Right atrium auricular region (tissue), 2 donors: Measurements from ENCODE around the gene TFCP2L1. TPM values are rescaled to one million over a fixed set of nuclear protein-coding genes. Genes with fewer than 3 reads are reported as not detected.
"Not testable (repeated sequence)": the region's sequence is repeated elsewhere in the genome, so short reads cannot be mapped to it uniquely, and the experiment has no call there.

Source experiments
- DNase-seq: peaks from one replicate; pipeline ENCODE4 v3.0.0-alpha.2; 2019; ENCODE audit warnings: low spot score
- H3K27ac ChIP-seq, 2 donors: fragments of 200-600 bp; sonication (generic); 1 replicate in 1 of 2; 2 replicates in 1 of 2; pipeline ENCODE4 v1.5.1; 2016 to 2019
- H3K27me3 ChIP-seq, 2 donors: fragments of 200-600 bp; sonication (generic); one replicate each; pipeline versions ENCODE4 v1.5.1 to v1.6.0; 2017 to 2019
- H3K36me3 ChIP-seq: fragments of 200-600 bp; sonication (generic); one replicate; pipeline ENCODE4 v1.5.1; 2016
- H3K4me1 ChIP-seq, 2 donors: fragments of 200-600 bp; sonication (generic); one replicate each; pipeline versions ENCODE4 v1.5.1 to v1.6.0; 2017 to 2019
- H3K4me3 ChIP-seq, 2 donors: fragments of 200-600 bp; sonication (generic); 1 replicate in 1 of 2; 2 replicates in 1 of 2; pipeline ENCODE4 v1.5.1; 2017 to 2019; ENCODE audit warnings: mild to moderate bottlenecking in 1 of 2, moderate library complexity in 1 of 2
- H3K9me3 ChIP-seq, 2 donors: fragments of 200-600 bp; sonication (generic); one replicate each; pipeline ENCODE4 v1.5.1; 2019
- total RNA-seq, 2 donors: library from RNA; depleted of rRNA; stranded (reverse); fragments of >200 nt; gene quantifications; one replicate each; pipeline ENCODE4 v1.1.0, GENCODE V29; 2016
- TF ChIP-seq, protein P1 (sequence below), 2 donors: fragments of 200-600 bp; sonication (generic); IDR thresholded peaks; one replicate each; pipeline ENCODE4 v1.5.1; 2019; ENCODE audit warnings: antibody characterized with exemption in 2 of 2

Gene TFCP2L1
- total RNA-seq, 2 donors from 2014 or later = 0.28 to 0.44 TPM

DNA sequence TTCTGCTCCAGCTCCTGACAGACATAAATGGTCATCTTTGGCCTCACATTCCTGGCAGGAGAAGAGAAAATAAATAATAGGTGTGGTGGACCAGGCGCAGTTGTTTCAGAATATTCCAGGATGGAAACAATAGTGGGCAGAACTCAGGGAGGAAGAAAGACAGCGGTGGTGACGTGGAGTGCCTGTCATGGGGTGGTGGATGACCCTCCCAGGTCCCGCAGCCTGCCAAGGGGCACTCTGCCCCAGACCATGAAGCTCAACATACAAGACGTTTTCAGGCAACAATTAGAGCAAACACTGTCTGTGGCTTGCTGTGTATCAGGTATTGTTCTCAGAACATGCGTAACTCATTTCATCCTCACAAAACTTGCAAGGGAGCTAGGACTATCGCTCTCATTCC, 50.9 kb downstream of the TFCP2L1 start:
- Histone ChIP-seq H3K4me3 (no peak overlapping the region), H3K9me3 (no peaks in the 10 kb centered on the region), H3K27ac (no peak overlapping the region), H3K4me1 (no peaks in the 10 kb centered on the region), H3K36me3 (no peaks in the 10 kb centered on the region), H3K27me3 (no peaks in the 10 kb centered on the region)
- TF ChIP-seq, protein P1, sequence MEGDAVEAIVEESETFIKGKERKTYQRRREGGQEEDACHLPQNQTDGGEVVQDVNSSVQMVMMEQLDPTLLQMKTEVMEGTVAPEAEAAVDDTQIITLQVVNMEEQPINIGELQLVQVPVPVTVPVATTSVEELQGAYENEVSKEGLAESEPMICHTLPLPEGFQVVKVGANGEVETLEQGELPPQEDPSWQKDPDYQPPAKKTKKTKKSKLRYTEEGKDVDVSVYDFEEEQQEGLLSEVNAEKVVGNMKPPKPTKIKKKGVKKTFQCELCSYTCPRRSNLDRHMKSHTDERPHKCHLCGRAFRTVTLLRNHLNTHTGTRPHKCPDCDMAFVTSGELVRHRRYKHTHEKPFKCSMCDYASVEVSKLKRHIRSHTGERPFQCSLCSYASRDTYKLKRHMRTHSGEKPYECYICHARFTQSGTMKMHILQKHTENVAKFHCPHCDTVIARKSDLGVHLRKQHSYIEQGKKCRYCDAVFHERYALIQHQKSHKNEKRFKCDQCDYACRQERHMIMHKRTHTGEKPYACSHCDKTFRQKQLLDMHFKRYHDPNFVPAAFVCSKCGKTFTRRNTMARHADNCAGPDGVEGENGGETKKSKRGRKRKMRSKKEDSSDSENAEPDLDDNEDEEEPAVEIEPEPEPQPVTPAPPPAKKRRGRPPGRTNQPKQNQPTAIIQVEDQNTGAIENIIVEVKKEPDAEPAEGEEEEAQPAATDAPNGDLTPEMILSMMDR (IDR thresholded peaks at IDR 0.05) = no peak
- no peak for DNase-seq

DNA sequence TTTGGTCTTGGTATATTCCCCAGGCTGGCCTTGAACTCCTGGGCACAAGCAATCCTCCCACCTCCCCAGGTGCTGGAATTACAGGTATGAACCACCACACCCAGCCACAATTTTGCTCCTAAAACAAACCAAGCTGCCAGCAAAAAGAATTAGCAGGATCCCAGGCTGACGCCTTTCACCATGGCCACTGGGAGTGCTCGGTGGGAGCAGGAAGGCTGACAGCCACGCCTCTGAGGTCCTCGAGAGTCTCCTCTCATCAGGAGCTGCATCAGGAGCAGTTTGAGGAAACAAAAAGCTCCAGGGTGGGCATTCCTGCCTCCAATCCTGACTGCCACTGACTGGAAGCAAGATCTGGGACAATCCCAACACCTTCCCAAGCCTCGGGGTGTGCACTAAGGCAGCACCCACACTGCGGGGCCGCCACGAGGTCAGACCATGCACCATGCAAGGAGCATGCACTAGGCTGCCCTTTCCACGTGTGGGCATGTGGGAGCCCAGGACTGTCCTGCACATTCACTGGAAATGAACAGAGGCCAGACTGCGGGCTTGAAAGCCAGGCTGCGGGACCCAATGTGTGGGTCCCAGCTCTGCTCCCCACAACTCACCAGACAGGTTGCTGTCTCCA, 51.4 kb downstream of the TFCP2L1 start:
- no peak overlapping the region for H3K27ac ChIP-seq
- no peaks in the 10 kb centered on the region for H3K36me3 ChIP-seq
- no peaks in the 10 kb centered on the region for H3K27me3 ChIP-seq
- no peak overlapping the region for H3K4me3 ChIP-seq
- TF ChIP-seq, protein P1 (IDR thresholded peaks at IDR 0.05) = no peak
- no peak for DNase-seq
- H3K9me3 ChIP-seq = no peaks in the 10 kb centered on the region
- no peaks in the 10 kb centered on the region for H3K4me1 ChIP-seq

DNA sequence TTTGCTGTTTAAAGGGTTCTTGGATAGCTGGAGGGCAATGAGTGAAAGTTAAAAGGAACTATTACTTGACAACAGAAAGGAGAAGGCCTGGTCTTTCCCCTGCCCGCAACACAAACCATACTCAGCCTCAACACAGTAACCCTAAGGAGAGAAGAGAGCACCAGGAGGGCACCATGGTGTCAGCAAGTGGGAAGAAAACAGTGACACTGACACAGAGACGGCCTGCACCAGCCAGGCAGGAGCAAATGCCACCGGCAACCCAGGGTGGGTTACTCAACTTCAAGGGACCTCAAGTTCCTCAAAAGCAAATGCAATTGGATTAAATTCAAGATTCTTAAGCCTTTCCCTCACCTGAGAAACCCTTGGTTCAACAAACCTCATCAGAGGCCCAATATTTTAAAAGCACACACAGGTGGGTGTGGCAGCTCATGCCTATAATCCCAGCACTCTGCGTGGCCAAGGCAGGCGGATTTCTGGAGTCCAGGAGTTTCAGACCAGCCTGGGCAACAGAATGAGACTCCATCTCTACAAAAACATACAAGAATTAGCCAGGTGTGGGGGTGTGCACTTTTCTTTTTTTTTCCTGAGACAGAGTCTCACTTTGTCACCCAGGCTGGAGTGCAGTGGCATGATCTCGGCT, 52.3 kb downstream of the TFCP2L1 start:
- Histone ChIP-seq H3K36me3 (no peaks in the 10 kb centered on the region), H3K27me3 (no peaks in the 10 kb centered on the region)
- TF ChIP-seq, protein P1 (IDR thresholded peaks at IDR 0.05) = no peak

DNA sequence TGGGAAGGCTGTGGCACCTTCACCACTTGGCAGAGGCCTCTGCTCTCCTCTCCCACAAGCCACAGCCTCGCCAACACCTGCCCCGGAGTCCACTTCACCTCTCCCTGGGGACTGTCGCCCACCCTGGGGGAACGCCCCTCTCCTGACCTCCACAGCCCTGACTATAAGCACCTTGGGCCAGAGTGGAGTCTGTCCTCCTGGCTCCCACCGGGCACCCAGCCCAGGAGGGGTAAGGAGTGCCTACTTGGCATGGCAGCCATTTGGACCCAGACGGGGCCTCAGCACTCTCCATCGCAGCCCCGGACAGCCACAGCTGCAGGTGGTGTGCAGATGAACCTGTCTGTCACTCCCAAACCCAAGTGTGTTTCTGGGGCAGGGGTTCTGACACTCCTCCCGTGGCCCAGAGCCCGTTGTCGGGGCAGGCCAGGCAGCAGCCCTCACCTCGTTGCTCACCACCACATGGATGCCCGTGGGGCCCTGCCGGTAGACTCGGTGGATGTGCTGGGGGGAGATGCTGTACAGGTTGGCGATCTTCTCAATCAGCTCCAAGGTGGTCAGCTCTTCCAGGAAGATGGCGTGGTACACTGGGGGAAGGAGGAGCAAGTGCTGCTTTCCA, 53.5 kb downstream of the TFCP2L1 start:
- H3K9me3 ChIP-seq = no peaks in the 10 kb centered on the region
- H3K4me3 ChIP-seq = no peak overlapping the region
- H3K36me3 ChIP-seq = no peaks in the 10 kb centered on the region
- DNase-seq = no peak
- H3K27me3 ChIP-seq = no peaks in the 10 kb centered on the region
- H3K4me1 ChIP-seq = no peaks in the 10 kb centered on the region
- H3K27ac ChIP-seq = no peak overlapping the region
- TF ChIP-seq, protein P1 (IDR thresholded peaks at IDR 0.05) = no peak

More for the DNA sequence above, 52.3 kb downstream of the TFCP2L1 start:
- no peak overlapping the region for H3K4me3 ChIP-seq
- H3K27ac ChIP-seq = no peak overlapping the region
- no peaks in the 10 kb centered on the region for H3K4me1 ChIP-seq
- no peaks in the 10 kb centered on the region for H3K9me3 ChIP-seq
- DNase-seq = no peak

DNA sequence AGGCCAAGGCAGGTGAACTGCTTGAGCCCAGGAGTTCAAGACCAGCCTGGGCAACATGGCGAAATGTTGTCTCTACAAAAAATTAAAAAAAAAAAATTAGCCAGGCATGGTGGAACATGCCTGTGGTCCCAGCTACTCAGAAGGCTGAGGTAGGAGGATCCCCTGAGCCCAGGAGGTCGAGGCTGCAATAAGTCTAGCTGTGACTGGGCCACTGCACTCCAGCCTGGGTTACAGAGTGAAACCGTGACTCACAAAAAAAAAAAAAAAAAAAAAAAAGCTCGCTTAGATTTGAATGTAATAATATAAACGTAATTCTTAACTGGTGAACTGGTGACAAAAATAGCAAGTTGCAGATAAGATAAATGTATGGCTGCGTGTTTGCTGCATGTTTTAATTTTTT, 56.5 kb downstream of the TFCP2L1 start:
- Histone ChIP-seq H3K27ac (no peak overlapping the region), H3K36me3 (no peaks in the 10 kb centered on the region), H3K4me1 (no peaks in the 10 kb centered on the region), H3K27me3 (no peaks in the 10 kb centered on the region), H3K4me3 (no peak overlapping the region), H3K9me3 (no peaks in the 10 kb centered on the region)
- DNase-seq = no peak
- TF ChIP-seq, protein P1 (IDR thresholded peaks at IDR 0.05) = no peak

DNA sequence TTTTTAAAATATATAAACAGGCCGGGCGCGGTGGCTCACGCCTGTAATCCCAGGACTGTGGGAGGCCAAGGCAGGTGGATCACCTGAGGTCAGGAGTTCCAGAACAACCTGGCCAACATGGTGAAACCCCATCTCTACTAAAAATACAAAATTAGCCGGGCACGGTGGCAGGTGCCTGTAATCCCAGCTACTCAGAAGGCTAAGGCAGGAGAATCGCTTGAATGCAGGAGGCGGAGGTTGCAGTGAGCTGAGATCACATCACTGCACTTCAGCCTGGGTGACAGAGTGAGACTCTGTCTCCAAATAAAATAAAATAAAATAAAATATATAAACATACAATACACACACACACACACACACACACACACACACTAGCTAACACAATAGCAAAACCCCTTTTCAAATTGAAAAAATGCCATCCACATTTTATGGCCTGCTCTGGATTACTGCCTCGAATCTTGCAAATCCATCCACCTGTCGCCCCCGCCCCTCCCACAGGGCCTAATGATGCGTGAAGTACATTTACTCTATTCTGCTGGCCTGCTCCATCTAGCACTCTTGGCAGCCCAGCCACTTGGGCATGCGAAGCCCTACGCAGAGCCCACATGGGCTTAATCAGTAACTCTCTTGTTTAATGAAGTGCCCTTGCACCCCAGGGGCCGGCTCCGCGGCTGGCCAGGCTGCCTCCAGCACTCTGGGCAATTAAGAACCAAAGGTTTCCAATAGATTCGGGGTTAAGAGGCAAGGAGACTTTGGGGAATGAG, 57.4 kb downstream of the TFCP2L1 start:
- not testable (repeated sequence) for H3K27ac ChIP-seq, H3K27me3 ChIP-seq, H3K36me3 ChIP-seq, H3K4me1 ChIP-seq, H3K9me3 ChIP-seq, H3K4me3 ChIP-seq, DNase-seq

DNA sequence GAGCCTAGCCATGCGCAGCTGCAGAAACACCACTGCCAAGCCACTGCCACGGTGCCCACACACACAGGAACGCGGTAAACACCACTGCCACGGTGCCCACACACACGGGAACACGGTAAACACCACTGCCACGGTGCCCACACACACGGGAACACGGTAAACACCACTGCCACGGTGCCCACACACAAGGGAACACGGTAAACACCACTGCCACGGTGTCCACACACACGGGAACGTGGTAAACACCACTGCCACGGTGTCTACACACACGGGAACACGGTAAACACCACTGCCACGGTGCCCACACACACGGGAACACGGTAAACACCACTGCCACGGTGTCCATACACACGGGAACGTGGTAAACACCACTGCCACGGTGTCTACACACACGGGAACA, 59.3 kb downstream of the TFCP2L1 start:
- H3K4me3 ChIP-seq, H3K9me3 ChIP-seq, H3K27me3 ChIP-seq, H3K27ac ChIP-seq, H3K36me3 ChIP-seq, H3K4me1 ChIP-seq, DNase-seq: not testable (repeated sequence)
